Activated naive CD8-positive, alpha-beta T cell treated with anti-CD3 and anti-CD28 coated beads for 36 hours (primary cell): ENCODE measurements around the gene PPFIA2. TPM values are rescaled to one million over a fixed set of nuclear protein-coding genes. Genes with fewer than 3 reads are reported as not detected.

Source experiments
- DNase-seq: peaks from one replicate; pipeline ENCODE4 v3.0.0; 2021
- H3K27ac Mint-ChIP-seq: one replicate; pipeline ENCODE4 v1.8.0; 2022; ENCODE audit warnings: mild to moderate bottlenecking, moderate library complexity, mixed read lengths
- H3K27me3 Mint-ChIP-seq: one replicate; pipeline ENCODE4 v1.8.0; 2022; ENCODE audit warnings: mild to moderate bottlenecking, mixed read lengths
- H3K36me3 Mint-ChIP-seq: one replicate; pipeline ENCODE4 v1.8.0; 2021; ENCODE audit warnings: mild to moderate bottlenecking, mixed read lengths
- H3K4me1 Mint-ChIP-seq: one replicate; pipeline ENCODE4 v1.8.0; 2021; ENCODE audit warnings: mixed read lengths
- H3K4me3 Mint-ChIP-seq: one replicate; pipeline ENCODE4 v1.8.0; 2022; ENCODE audit warnings: mild to moderate bottlenecking, moderate library complexity, mixed read lengths
- H3K9me3 Mint-ChIP-seq: one replicate; pipeline ENCODE4 v1.8.0; 2022; ENCODE audit warnings: mixed read lengths
- total RNA-seq, 2 experiments: library from RNA; stranded (reverse); gene quantifications; one replicate each; pipeline ENCODE4 v1.2.3, GENCODE V29; 2021

Gene PPFIA2
- total RNA-seq, 2 experiments from 2014 or later: 0.41 to 0.42 TPM

- Mint-ChIP-seq H3K36me3 (no peaks in the 10 kb centered on the region), H3K27ac (no peak overlapping the region), H3K9me3 (no peaks in the 10 kb centered on the region), H3K4me3 (no peak overlapping the region), H3K27me3 (no peaks in the 10 kb centered on the region), H3K4me1 (no peaks in the 10 kb centered on the region)
- no peak for DNase-seq
Measured at GRCh38 chr12:81543621-81544139, 215.5 kb downstream of the PPFIA2 start.

GRCh38 chr12:81542065-81543010, 216.8 kb downstream of the PPFIA2 start:
- H3K4me3 Mint-ChIP-seq: no peak overlapping the region
- H3K27me3 Mint-ChIP-seq: no peaks in the 10 kb centered on the region
- DNase-seq: no peak
- H3K9me3 Mint-ChIP-seq: no peaks in the 10 kb centered on the region
- no peak overlapping the region for H3K27ac Mint-ChIP-seq
- no peaks in the 10 kb centered on the region for H3K4me1 Mint-ChIP-seq
- no peaks in the 10 kb centered on the region for H3K36me3 Mint-ChIP-seq

- DNase-seq: no peak
- Mint-ChIP-seq H3K36me3 (no peaks in the 10 kb centered on the region), H3K27ac (no peak overlapping the region), H3K27me3 (no peaks in the 10 kb centered on the region), H3K4me1 (no peaks in the 10 kb centered on the region), H3K4me3 (no peak overlapping the region), H3K9me3 (no peaks in the 10 kb centered on the region)
Measured at GRCh38 chr12:81541121-81541520, 218.0 kb downstream of the PPFIA2 start.

GRCh38 chr12:81539279-81539678, 219.9 kb downstream of the PPFIA2 start:
- Mint-ChIP-seq H3K9me3 (no peaks in the 10 kb centered on the region), H3K4me3 (no peak overlapping the region), H3K36me3 (no peaks in the 10 kb centered on the region), H3K27ac (no peak overlapping the region), H3K4me1 (no peaks in the 10 kb centered on the region), H3K27me3 (no peaks in the 10 kb centered on the region)
- no peak for DNase-seq

GRCh38 chr12:81533054-81533453, 226.1 kb downstream of the PPFIA2 start:
- H3K27ac Mint-ChIP-seq: no peak overlapping the region
- H3K36me3 Mint-ChIP-seq: no peaks in the 10 kb centered on the region
- H3K27me3 Mint-ChIP-seq: no peaks in the 10 kb centered on the region
- H3K9me3 Mint-ChIP-seq: no peaks in the 10 kb centered on the region
- no peak for DNase-seq
- no peaks in the 10 kb centered on the region for H3K4me1 Mint-ChIP-seq
- H3K4me3 Mint-ChIP-seq: no peak overlapping the region

GRCh38 chr12:81530352-81530751, 228.8 kb downstream of the PPFIA2 start:
- no peaks in the 10 kb centered on the region for H3K9me3 Mint-ChIP-seq
- no peak overlapping the region for H3K4me3 Mint-ChIP-seq
- no peak overlapping the region for H3K27ac Mint-ChIP-seq
- H3K27me3 Mint-ChIP-seq: peaks cover 3% of the 10 kb centered on the region
- no peak for DNase-seq
- no peaks in the 10 kb centered on the region for H3K36me3 Mint-ChIP-seq
- no peaks in the 10 kb centered on the region for H3K4me1 Mint-ChIP-seq

GRCh38 chr12:81520064-81520945, 238.8 kb downstream of the PPFIA2 start:
- H3K4me1 Mint-ChIP-seq: peaks cover 3% of the 10 kb centered on the region
- no peak overlapping the region for H3K4me3 Mint-ChIP-seq
- H3K27me3 Mint-ChIP-seq: no peaks in the 10 kb centered on the region
- H3K36me3 Mint-ChIP-seq: no peaks in the 10 kb centered on the region
- H3K9me3 Mint-ChIP-seq: no peaks in the 10 kb centered on the region
- H3K27ac Mint-ChIP-seq: no peak overlapping the region
- DNase-seq: no peak

- H3K27ac Mint-ChIP-seq: no peak overlapping the region
- DNase-seq: no peak
- peaks cover 3% of the 10 kb centered on the region for H3K4me1 Mint-ChIP-seq
- H3K4me3 Mint-ChIP-seq: no peak overlapping the region
- no peaks in the 10 kb centered on the region for H3K9me3 Mint-ChIP-seq
- no peaks in the 10 kb centered on the region for H3K36me3 Mint-ChIP-seq
- H3K27me3 Mint-ChIP-seq: no peaks in the 10 kb centered on the region
Measured at GRCh38 chr12:81518638-81519037, 240.5 kb downstream of the PPFIA2 start.

- Mint-ChIP-seq H3K36me3 (no peaks in the 10 kb centered on the region), H3K9me3 (no peaks in the 10 kb centered on the region), H3K4me1 (peaks cover 3% of the 10 kb centered on the region), H3K27ac (no peak overlapping the region), H3K4me3 (no peak overlapping the region), H3K27me3 (no peaks in the 10 kb centered on the region)
- no peak for DNase-seq
Measured at GRCh38 chr12:81517296-81517695, 241.9 kb downstream of the PPFIA2 start.

- no peaks in the 10 kb centered on the region for H3K27me3 Mint-ChIP-seq
- no peak overlapping the region for H3K4me3 Mint-ChIP-seq
- no peaks in the 10 kb centered on the region for H3K36me3 Mint-ChIP-seq
- no peak overlapping the region for H3K27ac Mint-ChIP-seq
- no peaks in the 10 kb centered on the region for H3K4me1 Mint-ChIP-seq
- H3K9me3 Mint-ChIP-seq: peaks cover 4% of the 10 kb centered on the region
- no peak for DNase-seq
Measured at GRCh38 chr12:81502912-81503695, 256.0 kb downstream of the PPFIA2 start.

GRCh38 chr12:81500788-81501187, 258.4 kb downstream of the PPFIA2 start:
- no peaks in the 10 kb centered on the region for H3K36me3 Mint-ChIP-seq
- H3K27me3 Mint-ChIP-seq: no peaks in the 10 kb centered on the region
- no peak overlapping the region for H3K4me3 Mint-ChIP-seq
- no peaks in the 10 kb centered on the region for H3K4me1 Mint-ChIP-seq
- no peak for DNase-seq
- peaks cover 4% of the 10 kb centered on the region for H3K9me3 Mint-ChIP-seq
- H3K27ac Mint-ChIP-seq: no peak overlapping the region

- Mint-ChIP-seq H3K27ac (no peak overlapping the region), H3K4me3 (no peak overlapping the region), H3K4me1 (no peaks in the 10 kb centered on the region), H3K27me3 (no peaks in the 10 kb centered on the region), H3K36me3 (no peaks in the 10 kb centered on the region), H3K9me3 (peaks cover 4% of the 10 kb centered on the region)
- no peak for DNase-seq
Measured at GRCh38 chr12:81499809-81500208, 259.3 kb downstream of the PPFIA2 start.

- Mint-ChIP-seq H3K4me1 (no peaks in the 10 kb centered on the region), H3K27me3 (no peaks in the 10 kb centered on the region), H3K9me3 (no peaks in the 10 kb centered on the region), H3K36me3 (no peaks in the 10 kb centered on the region), H3K4me3 (no peak overlapping the region), H3K27ac (no peak overlapping the region)
- DNase-seq: no peak
Measured at GRCh38 chr12:81492131-81492720, 266.9 kb downstream of the PPFIA2 start.

GRCh38 chr12:81472934-81473333, 286.2 kb downstream of the PPFIA2 start:
- Mint-ChIP-seq H3K36me3 (no peaks in the 10 kb centered on the region), H3K4me3 (no peak overlapping the region), H3K4me1 (no peaks in the 10 kb centered on the region), H3K27me3 (no peaks in the 10 kb centered on the region), H3K27ac (no peak overlapping the region), H3K9me3 (peaks cover under 1% of the 10 kb centered on the region)
- DNase-seq: no peak
